HepG2 (cell line): Measurements from ENCODE around the gene STX1B. TPM values are rescaled to one million over a fixed set of nuclear protein-coding genes. Genes with fewer than 3 reads are reported as not detected.

ENCODE experiments used
- ATF5 ChIP-seq: sonication (generic); formaldehyde crosslinking; IDR thresholded peaks from 2 replicates; pipeline ENCODE4 v1.4.0; 2020; ENCODE audit warnings: mild to moderate bottlenecking, low read depth, missing genetic modification reagents
- BCLAF1 ChIP-seq: fragments of 450-650 bp; IDR thresholded peaks from 2 replicates; pipeline ENCODE4 v1.6.1; 2017; ENCODE audit warnings: mild to moderate bottlenecking
- CBX1 ChIP-seq: IDR thresholded peaks from one replicate; pipeline ENCODE4 v1.6.1; 2016; ENCODE audit warnings: antibody characterized with exemption, low read depth
- GTF3A ChIP-seq: sonication (generic); formaldehyde crosslinking; conservative IDR thresholded peaks from 2 replicates; pipeline ENCODE4 v1.4.0; 2020; ENCODE audit warnings: mild to moderate bottlenecking, missing genetic modification reagents
- HIC2 ChIP-seq: sonication (generic); formaldehyde crosslinking; IDR thresholded peaks from 2 replicates; pipeline ENCODE4 v1.9.0; 2022; ENCODE audit warnings: low read depth, missing genetic modification reagents
- RFX1 ChIP-seq: fragments of 450-650 bp; IDR thresholded peaks from 2 replicates; pipeline ENCODE4 v1.6.1; 2017
- RORA ChIP-seq: sonication (generic); formaldehyde crosslinking; IDR thresholded peaks from 2 replicates; pipeline ENCODE4 v1.5.0; 2020; ENCODE audit warnings: mild to moderate bottlenecking, missing genetic modification reagents, moderate library complexity
- SOX5 ChIP-seq: IDR thresholded peaks from 2 replicates; pipeline ENCODE4 v1.6.1; 2016; ENCODE audit warnings: borderline replicate concordance
- YEATS4 ChIP-seq: sonication (generic); formaldehyde crosslinking; IDR thresholded peaks from 2 replicates; pipeline ENCODE4 v1.4.0; 2020; ENCODE audit warnings: missing genetic modification reagents, borderline replicate concordance
- ZBTB26 ChIP-seq: IDR thresholded peaks from 2 replicates; pipeline ENCODE4 v1.6.1; 2016; ENCODE audit warnings: missing compliant biosample characterization, missing genetic modification reagents, borderline replicate concordance
- ZIK1 ChIP-seq: sonication (generic); formaldehyde crosslinking; IDR thresholded peaks from 2 replicates; pipeline ENCODE4 v1.5.0; 2020; ENCODE audit warnings: mild to moderate bottlenecking, low read depth, missing genetic modification reagents, borderline replicate concordance
- ZNF235 ChIP-seq: sonication (generic); formaldehyde crosslinking; IDR thresholded peaks from 2 replicates; pipeline ENCODE4 v1.8.1; 2023; ENCODE audit warnings: mild to moderate bottlenecking, missing genetic modification reagents, borderline replicate concordance
- ZNF362 ChIP-seq: sonication (generic); formaldehyde crosslinking; IDR thresholded peaks from 2 replicates; pipeline ENCODE4 v1.4.0; 2020; ENCODE audit warnings: missing genetic modification reagents, mild to moderate bottlenecking, borderline replicate concordance
- ZNF484 ChIP-seq: sonication (generic); formaldehyde crosslinking; IDR thresholded peaks from 2 replicates; pipeline ENCODE4 v1.5.1; 2020; ENCODE audit warnings: mild to moderate bottlenecking, low read depth, missing genetic modification reagents, borderline replicate concordance
- ZNF580 ChIP-seq: IDR thresholded peaks from 2 replicates; pipeline ENCODE4 v1.6.1; 2016; ENCODE audit warnings: low read depth, borderline replicate concordance
- ZNF615 ChIP-seq: sonication (generic); formaldehyde crosslinking; IDR thresholded peaks from 2 replicates; pipeline ENCODE4 v1.5.0; 2020; ENCODE audit warnings: mild to moderate bottlenecking, missing genetic modification reagents, borderline replicate concordance
- ZNF691 ChIP-seq: sonication (generic); formaldehyde crosslinking; IDR thresholded peaks from 2 replicates; pipeline ENCODE4 v1.4.0; 2020; ENCODE audit warnings: missing genetic modification reagents, low read depth, mild to moderate bottlenecking, borderline replicate concordance
- ZNF740 ChIP-seq: sonication (generic); formaldehyde crosslinking; IDR thresholded peaks from 2 replicates; pipeline ENCODE4 v1.4.0; 2020; ENCODE audit warnings: missing genetic modification reagents
- ZNF773 ChIP-seq: sonication (generic); formaldehyde crosslinking; IDR thresholded peaks from 2 replicates; pipeline ENCODE4 v1.4.0; 2020; ENCODE audit warnings: missing genetic modification reagents, borderline replicate concordance
- polyA plus RNA-seq, 8 experiments: library from polyadenylated mRNA; depleted of rRNA in 3 of 8; stranded (reverse) in 7 of 8; unstranded in 1 of 8; fragments of >200 nt; fragmentation: Illumina TruSeq in 4 of 8; extraction: Trizol in 4 of 8; gene quantifications; 2 replicates each; pipeline versions ENCODE4 v1.2.1 to v1.2.3, GENCODE V29; 2011 to 2016; ENCODE audit warnings: low read depth in 4 of 8, missing spikeins in 1 of 8, mixed read lengths in 1 of 8; ENCODE audit not compliant: insufficient read depth in 1 of 8
- total RNA-seq, 5 experiments: library from RNA; depleted of rRNA; stranded (reverse); fragments of >200 nt; fragmentation: Illumina TruSeq; extraction: Trizol; gene quantifications; 2 replicates each; pipeline ENCODE4 v1.2.3, GENCODE V29; 2016; ENCODE audit warnings: low read depth in 1 of 5

STX1B gene
- total and polyA plus RNA-seq, 2 of the 13 experiments (the other 11 are each of a cell fraction or from before 2014, with no cell fraction given) = 2.1 to 3.0 TPM

- TF ChIP-seq ZNF235 = no peak; the same call in 1 of the 2 replicates
- TF ChIP-seq RFX1 = no peak
- no peak for TF ChIP-seq ZBTB26 (CRISPR knock-in tag)
- TF ChIP-seq YEATS4 (CRISPR knock-in tag) = peak; percentile 37; the same call in 1 of the 2 replicates
- TF ChIP-seq SOX5 (CRISPR knock-in tag) = no peak
- no peak for TF ChIP-seq ZNF773 (CRISPR knock-in tag)
- TF ChIP-seq RORA (CRISPR knock-in tag) = no peak
- no peak for TF ChIP-seq HIC2
- no peak for TF ChIP-seq ZNF484 (CRISPR knock-in tag)
- TF ChIP-seq ZNF740 = peak; percentile 95
- no peak for TF ChIP-seq GTF3A (CRISPR knock-in tag)
- peak; percentile 69; the same call in 1 of the 2 replicates for TF ChIP-seq ZNF580
- TF ChIP-seq BCLAF1 = no peak
- TF ChIP-seq ZNF691 (CRISPR knock-in tag) = peak; percentile 58; the same call in 1 of the 2 replicates
- no peak for TF ChIP-seq CBX1
- TF ChIP-seq ZNF362 = no peak
- TF ChIP-seq ZNF615 (CRISPR knock-in tag) = no peak
- no peak for TF ChIP-seq ATF5 (CRISPR knock-in tag)
- TF ChIP-seq ZIK1 = no peak
Observed at GRCh38 chr16:30941600-30942425, 68.6 kb downstream of the STX1B start (continued).
